Endodermal cell (in vitro differentiated cells): Measurements from ENCODE around the gene CDH6. TPM values are rescaled to one million over a fixed set of nuclear protein-coding genes. Genes with fewer than 3 reads are reported as not detected.

Experiments
- DNase-seq: peaks from one replicate; pipeline ENCODE4 v3.0.0-alpha.2; 2017
- H3K27ac ChIP-seq: 2 replicates; pipeline ENCODE4 v1.5.1; 2013; ENCODE audit warnings: mild to moderate bottlenecking, low read depth, low read length, moderate library complexity
- H3K27me3 ChIP-seq: 2 replicates; pipeline ENCODE4 v1.6.1; 2013; ENCODE audit warnings: mild to moderate bottlenecking, low read length, moderate library complexity; ENCODE audit not compliant: insufficient read depth, control insufficient read depth, poor library complexity, severe bottlenecking
- H3K36me3 ChIP-seq: 2 replicates; pipeline ENCODE4 v1.7.0; 2013; ENCODE audit warnings: mild to moderate bottlenecking, low read length, moderate library complexity; ENCODE audit not compliant: control insufficient read depth, insufficient read depth
- H3K4me1 ChIP-seq: one replicate; pipeline ENCODE4 v1.7.0; 2013; ENCODE audit warnings: low read length; ENCODE audit not compliant: control insufficient read depth, insufficient read depth
- H3K4me3 ChIP-seq: 2 replicates; pipeline ENCODE4 v1.5.1; 2013; ENCODE audit warnings: mild to moderate bottlenecking, low read length, moderate library complexity
- H3K9ac ChIP-seq: 2 replicates; pipeline ENCODE4 v1.6.1; 2013; ENCODE audit warnings: mild to moderate bottlenecking, low read length, moderate library complexity; ENCODE audit not compliant: poor library complexity, severe bottlenecking; ENCODE audit errors: extremely low read depth
- H3K9me3 ChIP-seq: 2 replicates; pipeline ENCODE4 v1.6.1; 2013; ENCODE audit warnings: mild to moderate bottlenecking, low read length, moderate library complexity; ENCODE audit not compliant: control insufficient read depth
- H3K27ac Mint-ChIP-seq: 2 replicates; pipeline ENCODE4 v1.8.0; 2020; ENCODE audit warnings: mixed read lengths
- H3K27me3 Mint-ChIP-seq: 2 replicates; pipeline ENCODE4 v1.8.0; 2021; ENCODE audit warnings: mild to moderate bottlenecking, mixed read lengths; ENCODE audit not compliant: insufficient read depth
- H3K36me3 Mint-ChIP-seq: 2 replicates; pipeline ENCODE4 v1.8.0; 2020; ENCODE audit warnings: low read depth, mixed read lengths
- H3K4me1 Mint-ChIP-seq: 2 replicates; pipeline ENCODE4 v1.8.0; 2020; ENCODE audit warnings: mixed read lengths
- H3K4me3 Mint-ChIP-seq: 2 replicates; pipeline ENCODE4 v1.8.0; 2020; ENCODE audit warnings: mild to moderate bottlenecking, moderate library complexity, mixed read lengths
- H3K9me3 Mint-ChIP-seq: 2 replicates; pipeline ENCODE4 v1.8.0; 2020; ENCODE audit warnings: mild to moderate bottlenecking, mixed read lengths
- WGBS, 2 experiments: methylation state at CpG; one replicate each; pipeline versions ENCODE4 v1.1.5 to v1.1.7; 2013; ENCODE audit warnings: missing lambda C conversion rate in 2 of 2, mixed read lengths in 1 of 2; ENCODE audit not compliant: insufficient coverage in 1 of 2, insufficient read length in 1 of 2; 5-methylcytosine and 5-hydroxymethylcytosine counted together
- total RNA-seq, 2 donors: library from RNA; stranded (reverse); fragmentation: NEBNext Ultra II Directional in 1 of 2; extraction: Animal tissue kit (Norgen Biotek cat#: 25700) in 1 of 2; gene quantifications; 2 replicates in 1 of 2; 3 replicates in 1 of 2; pipeline ENCODE4 v1.2.1, GENCODE V29; 2021
- TF ChIP-seq, protein P1 (sequence below): fragments of 200-600 bp; sonication (generic); conservative IDR thresholded peaks from 2 replicates; pipeline ENCODE4 v1.5.0; 2021; ENCODE audit warnings: antibody characterized with exemption, mild to moderate bottlenecking

CDH6 gene
- total RNA-seq, 2 donors from 2014 or later: 1.1 TPM

DNA sequence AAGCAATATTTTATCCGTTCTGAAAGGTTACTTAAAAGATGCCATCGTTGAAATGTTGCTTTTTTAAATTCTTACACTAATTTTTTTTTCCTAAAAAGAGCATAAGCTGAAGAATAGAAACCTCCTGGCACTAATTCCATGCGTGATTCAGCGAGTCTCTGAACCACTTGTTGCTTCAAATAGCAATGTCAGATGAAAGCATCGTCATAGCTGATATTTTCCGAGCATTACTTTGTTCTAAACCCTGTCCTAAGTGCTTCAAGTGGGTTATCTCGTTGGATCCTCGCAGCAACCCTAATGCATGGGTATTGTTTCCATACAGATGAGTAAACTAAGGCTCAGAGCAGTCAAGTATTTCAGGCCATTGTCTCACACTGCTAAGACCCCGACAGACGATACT, 79.7 kb downstream of the CDH6 start:
- Mint-ChIP-seq H3K36me3 (no peaks in the 10 kb centered on the region), H3K27me3 (no peaks in the 10 kb centered on the region), H3K4me1 (peaks cover 11% of the 10 kb centered on the region), H3K4me3 (no peak overlapping the region), H3K27ac (no peak overlapping the region), H3K9me3 (no peaks in the 10 kb centered on the region)
- no peak overlapping the region for H3K9ac ChIP-seq
- H3K4me1 ChIP-seq: peaks cover 4% of the 10 kb centered on the region
- no peaks in the 10 kb centered on the region for H3K9me3 ChIP-seq
- H3K36me3 ChIP-seq: no peaks in the 10 kb centered on the region
- TF ChIP-seq, protein P1, sequence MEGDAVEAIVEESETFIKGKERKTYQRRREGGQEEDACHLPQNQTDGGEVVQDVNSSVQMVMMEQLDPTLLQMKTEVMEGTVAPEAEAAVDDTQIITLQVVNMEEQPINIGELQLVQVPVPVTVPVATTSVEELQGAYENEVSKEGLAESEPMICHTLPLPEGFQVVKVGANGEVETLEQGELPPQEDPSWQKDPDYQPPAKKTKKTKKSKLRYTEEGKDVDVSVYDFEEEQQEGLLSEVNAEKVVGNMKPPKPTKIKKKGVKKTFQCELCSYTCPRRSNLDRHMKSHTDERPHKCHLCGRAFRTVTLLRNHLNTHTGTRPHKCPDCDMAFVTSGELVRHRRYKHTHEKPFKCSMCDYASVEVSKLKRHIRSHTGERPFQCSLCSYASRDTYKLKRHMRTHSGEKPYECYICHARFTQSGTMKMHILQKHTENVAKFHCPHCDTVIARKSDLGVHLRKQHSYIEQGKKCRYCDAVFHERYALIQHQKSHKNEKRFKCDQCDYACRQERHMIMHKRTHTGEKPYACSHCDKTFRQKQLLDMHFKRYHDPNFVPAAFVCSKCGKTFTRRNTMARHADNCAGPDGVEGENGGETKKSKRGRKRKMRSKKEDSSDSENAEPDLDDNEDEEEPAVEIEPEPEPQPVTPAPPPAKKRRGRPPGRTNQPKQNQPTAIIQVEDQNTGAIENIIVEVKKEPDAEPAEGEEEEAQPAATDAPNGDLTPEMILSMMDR: no peak
- WGBS, 2 experiments: 91 to 95% methylated on average over 8 to 10 of the region's 10 CpGs
- no peaks in the 10 kb centered on the region for H3K27me3 ChIP-seq
- no peak overlapping the region for H3K27ac ChIP-seq
- no peak overlapping the region for H3K4me3 ChIP-seq
- DNase-seq: no peak

DNA sequence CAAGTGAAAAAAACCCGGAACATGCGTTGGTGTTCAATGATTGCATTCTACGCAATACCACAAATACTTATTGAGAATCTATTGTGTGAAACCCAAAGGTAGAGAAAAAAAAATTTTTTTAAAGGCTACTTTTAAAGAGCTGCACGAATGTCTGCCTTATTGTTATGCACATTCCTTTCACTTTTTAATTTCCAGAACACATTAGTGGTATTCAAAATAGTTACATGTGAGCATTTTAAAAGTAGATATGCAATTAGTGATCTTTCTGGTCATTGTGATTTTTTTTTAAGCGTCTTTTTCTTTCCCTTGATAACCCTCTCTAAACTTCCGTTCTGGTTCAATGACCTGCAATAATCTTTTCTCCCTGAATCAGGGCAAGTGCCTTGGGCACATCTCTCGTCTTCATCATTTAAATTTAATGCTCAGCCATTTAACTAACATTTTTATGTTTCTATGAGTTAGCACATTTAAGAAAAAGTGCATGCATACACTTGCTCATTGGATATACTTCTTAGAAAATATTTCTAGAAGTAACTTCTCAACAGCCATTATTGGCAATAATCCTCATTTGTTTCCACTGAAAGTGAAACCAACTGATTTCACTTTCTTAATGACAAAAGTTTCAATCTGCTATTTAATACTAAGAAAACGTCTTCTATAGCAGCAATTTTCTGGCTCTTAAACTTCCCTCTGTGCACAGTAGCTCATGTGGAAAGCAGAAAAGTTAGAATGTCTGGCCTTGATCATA, 80.3 kb downstream of the CDH6 start:
- Histone ChIP-seq H3K4me3 (no peak overlapping the region), H3K9me3 (no peaks in the 10 kb centered on the region), H3K36me3 (no peaks in the 10 kb centered on the region), H3K9ac (no peak overlapping the region), H3K4me1 (peaks cover 4% of the 10 kb centered on the region), H3K27ac (no peak overlapping the region), H3K27me3 (no peaks in the 10 kb centered on the region)
- H3K4me3 Mint-ChIP-seq: no peak overlapping the region
- peaks cover 11% of the 10 kb centered on the region for H3K4me1 Mint-ChIP-seq
- no peaks in the 10 kb centered on the region for H3K27me3 Mint-ChIP-seq
- DNase-seq: no peak
- 86 to 90% methylated on average over 3 to 7 of the region's 8 CpGs for WGBS, 2 experiments
- no peaks in the 10 kb centered on the region for H3K36me3 Mint-ChIP-seq
- no peak overlapping the region for H3K27ac Mint-ChIP-seq
- H3K9me3 Mint-ChIP-seq: no peaks in the 10 kb centered on the region
- TF ChIP-seq, protein P1: no peak

DNA sequence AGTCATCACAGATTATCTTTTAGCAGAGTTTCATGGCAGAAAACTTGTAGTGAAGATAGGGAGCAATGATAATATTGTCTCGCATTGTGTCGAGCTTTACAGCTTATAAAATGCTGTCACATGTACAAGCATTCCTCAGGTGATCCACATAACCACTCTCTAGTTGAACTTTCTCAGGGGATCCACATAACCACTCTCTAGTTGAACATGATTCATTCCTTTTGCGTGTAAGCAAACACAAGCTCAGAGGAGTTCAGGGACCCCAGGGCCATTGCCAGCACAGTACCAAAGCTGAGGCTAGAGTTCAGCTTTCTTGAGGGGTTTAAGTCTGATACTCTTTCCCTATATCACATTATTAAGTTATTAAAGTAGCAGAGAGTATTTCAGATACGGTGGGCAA, 86.7 kb downstream of the CDH6 start:
- no peaks in the 10 kb centered on the region for H3K27me3 Mint-ChIP-seq
- H3K36me3 Mint-ChIP-seq: no peaks in the 10 kb centered on the region
- no peak overlapping the region for H3K27ac ChIP-seq
- no peak for DNase-seq
- H3K9me3 Mint-ChIP-seq: no peaks in the 10 kb centered on the region
- no peaks in the 10 kb centered on the region for H3K27me3 ChIP-seq
- no peak overlapping the region for H3K4me3 ChIP-seq
- no peak overlapping the region for H3K9ac ChIP-seq
- whole genome bisulfite sequencing, 2 experiments: 70 to 83% methylated on average over 2 to 4 of the region's 4 CpGs
- TF ChIP-seq, protein P1: no peak
- no peaks in the 10 kb centered on the region for H3K36me3 ChIP-seq
- no peak overlapping the region for H3K4me3 Mint-ChIP-seq
- H3K4me1 ChIP-seq: peaks cover 8% of the 10 kb centered on the region
- no peak overlapping the region for H3K27ac Mint-ChIP-seq
- H3K4me1 Mint-ChIP-seq: peaks cover 11% of the 10 kb centered on the region
- no peaks in the 10 kb centered on the region for H3K9me3 ChIP-seq
